NCI-H526 (cell line): ENCODE data around the gene CLDN9.

ENCODE experiments used
- DNase-seq, 2 experiments: peaks; one replicate each; lab custom pipeline; 2025; lab: John Stamatoyannopoulos, UW

CLDN9 gene

DNA sequence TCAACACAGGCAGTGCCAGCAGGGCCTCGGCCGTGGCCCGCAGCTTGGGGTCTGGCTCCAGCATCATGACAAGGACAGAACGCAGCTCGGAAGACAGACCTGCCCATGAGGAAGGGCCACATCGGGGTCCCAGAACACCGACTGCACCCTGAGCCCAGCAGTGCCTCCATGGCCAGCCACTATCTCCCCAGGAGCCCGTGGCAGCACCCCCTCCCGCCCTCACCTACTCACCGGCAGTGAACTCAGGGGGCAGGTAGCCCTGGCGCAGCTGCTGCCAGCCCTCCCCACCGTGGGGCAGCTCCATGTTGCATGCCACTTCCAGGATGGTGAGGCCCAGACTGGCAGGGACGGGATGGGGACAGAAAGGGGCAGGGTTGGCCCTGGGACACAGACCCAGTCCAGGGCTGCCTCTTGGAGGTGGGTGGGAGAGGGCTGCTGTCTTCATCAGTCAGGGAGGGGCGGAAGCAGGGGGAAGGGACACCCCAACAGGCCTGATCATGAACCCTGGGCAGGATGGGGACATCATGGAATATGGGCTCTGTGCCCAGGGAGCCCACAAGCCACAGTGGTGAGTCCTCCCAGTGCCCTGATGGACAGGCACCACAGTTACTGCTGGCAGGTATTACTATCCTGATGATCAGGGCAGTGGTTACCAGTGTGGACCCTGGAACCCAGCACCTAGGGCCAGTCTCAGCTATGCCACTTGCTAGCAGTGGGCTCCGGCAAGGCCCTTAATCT is 38.2 kb upstream of the CLDN9 start:
- no peak for DNase-seq

- no peak for DNase-seq
Observed at GRCh38 chr16:2975161-2975795, 37.4 kb upstream of the CLDN9 start.

GRCh38 chr16:2976201-2976600 is 36.5 kb upstream of the CLDN9 start:
- no peak for DNase-seq

DNA sequence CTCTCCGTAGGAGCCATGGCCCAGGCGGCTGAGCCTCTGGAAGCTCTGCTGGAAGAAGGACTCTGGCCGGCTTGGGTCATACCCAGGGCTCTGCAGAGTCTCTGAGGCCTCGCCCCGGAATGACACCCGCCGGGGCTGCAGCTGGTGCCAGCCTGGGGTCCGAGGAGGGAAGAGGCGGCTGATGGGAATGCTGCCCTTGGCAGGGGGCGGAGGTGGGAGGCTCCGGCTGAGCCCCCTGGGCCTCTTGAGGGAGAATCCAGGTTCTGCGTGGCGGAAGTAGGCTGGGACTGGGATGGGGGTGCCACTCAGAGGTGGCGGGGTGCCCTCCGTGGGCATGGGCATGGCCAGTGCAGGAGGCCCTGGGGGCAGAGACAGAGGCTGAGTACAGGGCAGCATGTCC is 36.0 kb upstream of the CLDN9 start:
- no peak for DNase-seq

- no peak for DNase-seq
Observed at GRCh38 chr16:2977440-2977839, 35.3 kb upstream of the CLDN9 start.

- DNase-seq, result no peak
Observed at GRCh38 chr16:2979669-2980226, 33.0 kb upstream of the CLDN9 start.

DNA sequence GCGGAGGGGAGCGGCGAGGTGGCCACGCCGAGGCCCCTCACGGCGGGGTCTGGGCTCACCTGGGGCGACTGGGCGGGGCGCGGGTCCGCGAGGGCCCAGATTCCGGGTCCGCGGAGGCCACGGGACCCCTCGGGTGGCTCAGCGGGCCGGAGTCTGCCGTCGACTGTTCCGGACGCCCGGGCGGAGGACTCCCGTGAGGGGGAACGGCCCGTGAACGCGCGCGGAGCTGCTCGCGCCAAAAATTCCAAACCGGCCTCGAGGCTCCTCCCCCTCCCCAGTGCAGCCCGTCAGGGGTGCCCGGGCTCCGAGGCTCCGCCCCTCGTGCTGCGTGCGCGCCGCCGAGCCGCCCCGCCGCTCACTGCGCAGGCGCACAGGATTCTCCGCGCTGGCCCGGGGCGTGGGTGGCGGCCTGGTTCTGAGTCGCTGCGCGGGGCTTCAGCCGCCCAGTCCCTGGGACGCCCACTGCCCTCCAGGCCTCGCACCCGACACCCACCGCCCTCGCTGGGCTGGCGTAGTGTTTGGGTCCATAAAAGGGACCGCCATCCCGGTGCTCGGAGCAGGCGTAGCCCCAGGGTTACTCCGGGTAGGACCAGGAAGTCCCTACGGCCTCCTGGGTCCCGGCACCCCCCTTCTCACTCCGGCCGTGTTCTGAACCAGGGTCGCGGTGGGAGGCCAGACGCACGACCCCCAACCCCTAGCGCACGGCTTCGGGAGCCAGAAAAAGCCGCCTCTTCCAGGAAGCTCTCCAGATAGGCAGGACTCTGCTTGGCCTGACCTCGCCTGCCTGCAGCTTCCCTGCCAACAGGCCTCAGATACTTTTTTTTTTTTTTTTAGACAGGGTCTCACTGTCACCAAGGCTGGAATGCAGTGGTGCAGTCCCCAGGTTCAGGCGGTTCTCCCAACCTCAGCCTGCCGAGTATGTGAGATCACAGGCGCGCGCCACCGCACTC is 32.2 kb upstream of the CLDN9 start, which contains the start of gene PKMYT1:
TSS of gene PKMYT1 (minus strand) at position 220 of the 950 bp plus-strand sequence. CDS start 789 bp downstream, outside the sequence.
- peak in 1 of 2 experiments; percentile 90 for DNase-seq

DNA sequence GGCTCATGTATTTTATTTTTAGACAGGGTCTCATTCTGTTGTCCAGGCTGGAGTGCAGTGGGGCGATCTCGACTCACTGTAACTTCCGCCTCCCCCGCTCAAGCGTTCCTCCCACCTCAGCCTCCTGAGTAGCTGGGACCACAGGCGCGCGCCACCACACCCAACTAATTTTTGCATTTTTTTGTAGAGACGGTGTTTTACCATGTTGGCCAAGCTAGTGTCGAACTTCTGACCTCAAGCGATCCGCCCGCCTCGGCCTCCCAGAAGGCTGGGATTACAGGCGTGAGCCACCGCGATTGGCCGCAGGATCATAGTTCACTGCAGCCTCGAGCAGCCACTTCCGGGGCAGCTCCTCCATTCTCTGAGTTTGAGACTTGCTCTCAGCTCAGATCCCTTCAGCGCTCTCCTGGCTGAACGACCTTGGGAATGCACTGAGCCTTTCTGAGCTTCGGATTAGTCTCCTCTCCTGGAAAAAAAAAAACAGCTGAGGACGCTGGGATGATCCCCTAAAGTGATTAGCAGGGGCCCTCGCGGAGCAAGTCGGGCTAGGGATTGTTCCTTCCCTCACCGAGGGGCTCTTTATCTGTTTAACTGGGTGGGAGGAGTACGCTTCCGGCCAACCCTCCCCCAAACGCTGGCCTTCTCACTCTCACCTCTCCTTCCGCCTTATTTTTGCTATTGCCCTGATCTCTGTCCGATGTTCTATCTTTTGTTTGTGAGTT is 31.4 kb upstream of the CLDN9 start:
- no peak for DNase-seq

GRCh38 chr16:2981899-2982250 is 30.8 kb upstream of the CLDN9 start:
- no peak for DNase-seq

DNA sequence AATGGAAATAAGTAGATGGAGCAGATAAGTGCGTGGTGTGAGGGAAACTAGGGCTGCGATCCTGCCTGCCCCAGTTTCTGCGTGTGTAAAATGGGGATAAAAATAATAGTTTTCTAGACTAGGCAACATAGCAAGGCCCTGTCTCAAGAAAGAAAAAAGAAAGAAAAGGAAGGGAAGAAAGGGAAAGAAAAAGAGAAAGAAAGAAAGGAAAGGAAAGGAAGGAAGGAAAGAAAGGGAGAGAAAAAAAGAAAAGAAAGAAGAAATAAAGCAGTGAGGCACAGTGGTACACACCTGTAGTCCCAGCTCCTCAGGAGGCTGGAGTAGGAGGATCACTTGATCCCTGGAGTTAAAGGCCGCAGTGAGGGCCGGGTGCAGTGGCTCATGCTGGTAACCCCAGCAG is 30.3 kb upstream of the CLDN9 start:
- DNase-seq, result no peak

GRCh38 chr16:2983706-2984136 is 29.0 kb upstream of the CLDN9 start:
- peak; percentile 11 to 75 for DNase-seq

- DNase-seq, result no peak
Observed at GRCh38 chr16:2985462-2985861, 27.3 kb upstream of the CLDN9 start.

DNA sequence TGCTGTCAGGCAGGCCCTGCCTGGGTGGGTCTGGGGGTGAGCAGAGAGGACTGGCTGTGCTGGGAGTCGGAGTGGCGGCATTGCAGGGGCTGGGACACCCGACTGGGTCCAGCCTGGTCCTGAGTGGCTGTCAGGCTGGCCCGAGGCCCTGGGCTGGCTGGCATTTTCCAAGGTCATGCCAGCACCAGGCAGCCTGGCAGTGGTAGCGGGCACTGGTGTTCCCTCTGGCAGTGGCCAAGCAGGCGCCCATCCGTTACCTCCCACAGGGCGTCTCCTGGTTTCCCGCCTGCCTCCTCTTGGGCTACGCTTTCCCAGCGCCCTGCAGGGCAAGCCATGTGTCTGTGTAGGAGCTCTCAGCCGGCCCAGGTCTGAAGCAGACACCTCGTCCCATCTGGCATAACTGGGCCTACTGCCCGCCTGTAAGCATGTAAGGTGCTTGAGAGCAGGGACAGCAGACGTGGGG is 26.8 kb upstream of the CLDN9 start:
- no peak for DNase-seq

DNA sequence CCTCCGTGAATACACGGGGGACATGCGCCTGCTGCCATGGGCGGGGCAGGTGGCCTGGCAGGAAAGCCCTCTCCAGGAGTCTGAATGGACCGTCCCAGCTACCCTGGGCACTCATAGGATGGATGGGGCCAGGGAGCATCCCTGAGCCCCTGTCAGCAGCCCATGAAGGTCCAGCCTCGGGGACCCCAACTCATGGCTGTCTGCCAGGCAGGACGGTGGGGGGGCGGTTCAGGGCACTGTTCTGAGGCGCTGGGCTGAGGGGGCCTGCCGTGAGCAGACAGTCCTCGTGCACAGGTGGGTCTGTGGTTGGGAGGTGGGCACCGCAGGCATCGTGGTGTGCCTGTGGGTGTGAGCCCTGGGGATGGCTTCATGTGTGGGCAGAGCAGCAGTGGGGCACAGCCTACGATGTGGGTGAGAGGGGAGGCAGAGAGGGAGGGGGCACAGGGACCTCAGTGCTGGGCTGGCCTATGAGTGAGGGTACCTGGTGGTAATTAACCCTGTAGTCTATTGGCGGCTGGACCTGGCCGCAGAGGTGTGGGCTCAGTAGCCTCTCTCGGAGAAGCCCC is 26.0 kb upstream of the CLDN9 start:
- no peak for DNase-seq

DNA sequence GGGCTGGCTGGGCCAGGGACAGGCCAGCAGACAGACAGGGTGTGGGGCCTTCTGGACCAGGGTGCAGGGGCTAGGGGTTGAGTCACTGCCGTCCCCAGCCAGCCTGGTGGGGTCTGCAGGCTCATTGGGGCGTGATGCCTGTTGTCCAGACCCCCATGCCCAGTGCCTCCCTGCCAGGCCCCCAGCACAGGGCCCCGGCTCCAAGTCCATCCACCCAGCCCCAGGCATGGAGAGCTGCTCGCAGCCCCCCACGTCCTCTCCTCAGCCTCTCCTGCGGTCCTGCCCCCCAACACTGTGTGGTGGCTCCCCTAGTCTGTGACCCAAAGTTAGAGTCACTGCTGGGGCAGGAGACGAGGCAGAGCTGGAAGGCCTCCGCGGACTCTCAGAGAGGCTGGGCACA is 25.4 kb upstream of the CLDN9 start:
- no peak for DNase-seq

DNA sequence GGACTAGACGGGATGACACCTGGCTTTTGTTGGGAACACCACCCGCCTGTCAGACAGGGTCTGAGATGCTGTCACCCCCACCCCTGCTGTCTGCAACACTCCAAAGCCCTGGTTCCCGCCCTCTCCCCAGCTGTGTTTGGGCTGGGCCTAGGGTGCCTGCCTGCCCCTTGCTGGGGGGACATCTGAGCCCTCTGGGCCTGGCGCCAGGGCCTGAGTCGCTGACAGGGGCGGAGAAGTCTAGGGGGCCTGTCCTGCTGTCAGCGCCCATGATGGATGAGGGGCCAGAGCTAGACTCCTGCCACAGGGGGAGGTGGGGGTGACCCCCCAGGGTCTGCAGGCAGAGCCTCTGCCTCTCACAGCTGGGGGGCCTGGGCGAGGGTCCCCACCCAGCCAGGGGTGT is 24.9 kb upstream of the CLDN9 start:
- DNase-seq, result no peak

GRCh38 chr16:2988590-2989099 is 24.1 kb upstream of the CLDN9 start:
- no peak for DNase-seq

GRCh38 chr16:2990891-2991290 is 21.8 kb upstream of the CLDN9 start:
- no peak for DNase-seq

DNA sequence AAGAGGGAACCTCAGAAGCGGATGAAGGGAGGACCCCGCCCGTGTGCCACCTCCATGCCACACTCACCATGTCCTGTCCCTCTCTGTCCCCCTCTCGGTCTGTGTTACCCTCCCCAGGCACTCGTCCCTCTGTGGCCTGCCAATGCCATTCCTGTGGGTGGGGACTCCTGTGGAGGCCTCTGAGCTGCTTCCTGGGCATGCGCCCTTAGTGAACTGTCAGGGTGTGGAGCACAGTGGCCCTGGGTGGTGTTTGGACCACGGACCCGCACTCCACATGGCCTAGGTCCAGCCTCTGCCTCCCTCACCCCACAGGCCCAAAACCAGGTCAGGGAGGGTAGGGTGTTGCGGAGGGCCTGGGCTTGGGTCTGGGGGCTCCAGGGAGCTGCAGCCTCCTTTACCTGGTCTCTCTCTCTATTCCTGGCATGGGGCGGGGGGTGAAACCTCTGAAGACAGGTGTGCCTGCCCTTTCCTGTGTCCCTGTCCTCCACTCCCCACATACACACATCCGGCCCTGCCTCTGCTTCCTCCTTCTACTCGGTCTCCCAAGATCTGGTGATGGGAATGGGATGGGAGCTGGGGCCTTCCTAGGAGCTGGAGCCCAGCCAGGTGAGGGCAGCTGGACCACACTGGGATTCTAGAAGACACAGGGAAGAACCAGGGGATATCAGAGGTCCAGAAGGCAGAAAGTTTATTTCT is 21.0 kb upstream of the CLDN9 start:
- no peak for DNase-seq

GRCh38 chr16:2992383-2993081 is 20.2 kb upstream of the CLDN9 start:
- DNase-seq, result no peak
